ENCODE results near the gene TIPARP. TPM values are rescaled to one million over a fixed set of nuclear protein-coding genes. Genes with fewer than 3 reads are reported as not detected.

TIPARP gene
- total RNA-seq, 3 donors from 2014 or later: 28.5 to 103 (median 45.1) TPM

DNA sequence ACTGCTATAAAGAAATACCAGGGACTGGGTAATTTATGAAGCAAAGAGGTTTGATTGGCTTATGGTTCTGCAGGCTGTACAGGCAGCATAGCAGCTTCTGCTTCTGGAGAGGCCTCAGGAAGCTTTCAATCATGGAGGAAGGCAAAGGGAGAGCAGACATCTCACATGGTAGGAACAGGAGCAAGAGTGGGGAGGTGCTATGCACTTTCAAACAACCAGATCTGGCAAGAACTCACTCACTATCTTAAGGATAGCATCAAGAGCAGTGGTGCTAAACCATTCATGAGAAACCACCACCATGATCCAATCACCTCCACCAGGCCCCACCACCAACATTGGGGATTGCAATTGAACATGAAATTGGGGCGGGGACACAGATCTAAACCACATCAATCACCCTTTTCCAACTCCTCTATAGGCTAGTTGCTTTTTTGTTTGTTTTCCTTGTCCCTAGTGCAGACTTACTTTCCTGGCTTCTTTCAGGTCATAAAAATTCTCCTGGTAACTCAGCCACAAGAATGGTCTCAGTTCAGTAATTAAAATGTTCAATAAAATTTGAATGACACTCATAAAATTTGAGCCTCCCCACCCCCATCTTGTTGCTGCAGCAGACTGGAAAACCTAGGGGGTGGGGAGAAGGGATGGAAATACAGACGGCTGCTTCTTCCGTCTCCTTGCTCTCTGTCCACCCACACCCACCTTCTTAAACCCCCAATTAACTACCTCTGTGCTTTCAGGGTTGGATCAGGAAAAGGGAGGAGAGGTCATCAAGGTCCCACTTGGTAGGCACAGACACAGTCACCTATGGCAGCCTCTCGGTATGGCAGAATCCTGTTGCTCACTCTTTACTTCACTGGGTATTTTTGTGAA is 16.3 kb upstream of the TIPARP start:
- H3K27ac ChIP-seq: no peak overlapping the region
- TF ChIP-seq POLR2A (IDR thresholded peaks at IDR 0.05): no peak
- TF ChIP-seq, protein P1, sequence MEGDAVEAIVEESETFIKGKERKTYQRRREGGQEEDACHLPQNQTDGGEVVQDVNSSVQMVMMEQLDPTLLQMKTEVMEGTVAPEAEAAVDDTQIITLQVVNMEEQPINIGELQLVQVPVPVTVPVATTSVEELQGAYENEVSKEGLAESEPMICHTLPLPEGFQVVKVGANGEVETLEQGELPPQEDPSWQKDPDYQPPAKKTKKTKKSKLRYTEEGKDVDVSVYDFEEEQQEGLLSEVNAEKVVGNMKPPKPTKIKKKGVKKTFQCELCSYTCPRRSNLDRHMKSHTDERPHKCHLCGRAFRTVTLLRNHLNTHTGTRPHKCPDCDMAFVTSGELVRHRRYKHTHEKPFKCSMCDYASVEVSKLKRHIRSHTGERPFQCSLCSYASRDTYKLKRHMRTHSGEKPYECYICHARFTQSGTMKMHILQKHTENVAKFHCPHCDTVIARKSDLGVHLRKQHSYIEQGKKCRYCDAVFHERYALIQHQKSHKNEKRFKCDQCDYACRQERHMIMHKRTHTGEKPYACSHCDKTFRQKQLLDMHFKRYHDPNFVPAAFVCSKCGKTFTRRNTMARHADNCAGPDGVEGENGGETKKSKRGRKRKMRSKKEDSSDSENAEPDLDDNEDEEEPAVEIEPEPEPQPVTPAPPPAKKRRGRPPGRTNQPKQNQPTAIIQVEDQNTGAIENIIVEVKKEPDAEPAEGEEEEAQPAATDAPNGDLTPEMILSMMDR (IDR thresholded peaks at IDR 0.05): no peak
- TF ChIP-seq POLR2AphosphoS5 (IDR thresholded peaks at IDR 0.05): no peak
- intact Hi-C loops (cut with DNase I; ENCODE audit: low total_unique reads): no loop called here
- DNase-seq (ENCODE audit: low spot score in 2 of 2): no peak
- H3K4me3 ChIP-seq: no peak overlapping the region
- H3K36me3 ChIP-seq: no peaks in the 10 kb centered on the region
- H3K4me1 ChIP-seq: no peaks in the 10 kb centered on the region
- no peaks in the 10 kb centered on the region for H3K9me3 ChIP-seq
- no peaks in the 10 kb centered on the region for H3K27me3 ChIP-seq

DNA sequence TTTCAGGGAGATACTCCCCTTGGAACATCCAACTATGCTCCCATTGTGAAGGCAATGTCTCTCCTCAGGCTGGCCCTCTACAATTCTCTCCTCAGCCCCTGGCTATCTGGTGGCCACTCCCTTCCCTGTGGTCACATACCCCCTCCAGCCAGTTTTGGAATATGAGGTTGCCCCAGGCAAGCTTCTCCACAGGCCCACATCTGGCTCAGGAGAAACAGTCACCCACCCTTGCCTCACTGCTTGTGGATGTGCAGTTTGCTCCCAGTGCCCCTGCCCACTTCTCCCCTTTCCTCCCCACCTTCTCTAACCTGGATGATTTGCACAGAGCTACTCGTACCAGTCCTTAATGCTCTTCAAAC is 15.7 kb upstream of the TIPARP start:
- TF ChIP-seq POLR2AphosphoS5 (IDR thresholded peaks at IDR 0.05) (no peak), POLR2A (IDR thresholded peaks at IDR 0.05) (no peak)
- TF ChIP-seq, protein P1 (IDR thresholded peaks at IDR 0.05): no peak
- intact Hi-C loops (cut with DNase I; ENCODE audit: low total_unique reads): no loop called here
- DNase-seq (ENCODE audit: low spot score in 2 of 2): no peak
- Histone ChIP-seq H3K27me3 (no peaks in the 10 kb centered on the region), H3K36me3 (no peaks in the 10 kb centered on the region), H3K27ac (no peak overlapping the region), H3K4me1 (no peaks in the 10 kb centered on the region), H3K4me3 (no peak overlapping the region), H3K9me3 (no peaks in the 10 kb centered on the region)

DNA sequence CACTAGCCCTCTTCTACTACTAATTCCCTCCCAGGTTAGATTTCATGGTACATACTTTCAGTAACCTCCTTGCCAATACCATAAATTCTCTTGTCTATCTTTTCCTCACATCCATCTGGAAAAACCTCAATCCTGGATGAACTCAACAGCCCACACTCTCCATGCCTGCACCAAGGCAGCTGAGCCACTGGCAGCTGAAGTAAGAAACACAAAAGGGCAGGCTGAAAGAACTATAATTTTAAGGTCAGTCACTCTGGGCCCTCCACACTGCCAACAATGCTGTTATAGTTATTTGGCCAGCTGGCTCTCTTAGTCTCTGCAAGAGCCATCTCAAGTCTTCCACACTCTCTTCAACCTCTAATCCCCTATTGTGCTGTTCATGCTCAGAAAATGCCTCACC is 15.1 kb upstream of the TIPARP start:
- intact Hi-C loops (cut with DNase I; ENCODE audit: low total_unique reads): no loop called here
- no peak for DNase-seq (ENCODE audit: low spot score in 2 of 2)
- H3K4me1 ChIP-seq: no peaks in the 10 kb centered on the region
- H3K9me3 ChIP-seq: no peaks in the 10 kb centered on the region
- TF ChIP-seq, protein P1 (IDR thresholded peaks at IDR 0.05): no peak
- TF ChIP-seq POLR2A (IDR thresholded peaks at IDR 0.05) (no peak), POLR2AphosphoS5 (IDR thresholded peaks at IDR 0.05) (no peak)
- H3K27me3 ChIP-seq: no peaks in the 10 kb centered on the region
- H3K27ac ChIP-seq: no peak overlapping the region
- no peak overlapping the region for H3K4me3 ChIP-seq
- no peaks in the 10 kb centered on the region for H3K36me3 ChIP-seq

DNA sequence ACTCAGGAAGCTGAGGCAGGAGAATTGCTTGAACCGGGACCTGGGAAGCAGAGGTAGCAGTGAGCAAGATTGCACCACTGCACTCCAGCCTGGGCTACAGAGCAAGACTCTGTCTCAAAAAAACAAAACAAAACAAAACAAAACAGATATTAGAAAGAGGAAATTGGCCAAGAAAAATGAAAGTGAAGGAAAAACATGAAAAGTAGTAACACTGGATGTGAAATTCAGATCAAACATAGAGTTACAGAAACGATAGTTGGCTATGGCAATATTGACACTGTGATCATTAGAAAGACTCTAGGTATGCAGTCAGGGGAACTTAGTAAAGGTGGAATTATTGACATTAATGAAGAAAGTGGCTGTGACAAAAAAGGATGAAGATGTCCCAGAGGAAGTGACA is 13.2 kb upstream of the TIPARP start:
- no peak for TF ChIP-seq POLR2A (IDR thresholded peaks at IDR 0.05)
- no peak for TF ChIP-seq POLR2AphosphoS5 (IDR thresholded peaks at IDR 0.05)
- TF ChIP-seq, protein P1 (IDR thresholded peaks at IDR 0.05): no peak
- H3K27ac ChIP-seq: no peak overlapping the region
- H3K4me3 ChIP-seq: no peak overlapping the region
- no peak for DNase-seq (ENCODE audit: low spot score in 2 of 2)
- no peaks in the 10 kb centered on the region for H3K27me3 ChIP-seq
- intact Hi-C loops (cut with DNase I; ENCODE audit: low total_unique reads): no loop called here
- H3K4me1 ChIP-seq: no peaks in the 10 kb centered on the region
- no peaks in the 10 kb centered on the region for H3K36me3 ChIP-seq
- H3K9me3 ChIP-seq: no peaks in the 10 kb centered on the region

DNA sequence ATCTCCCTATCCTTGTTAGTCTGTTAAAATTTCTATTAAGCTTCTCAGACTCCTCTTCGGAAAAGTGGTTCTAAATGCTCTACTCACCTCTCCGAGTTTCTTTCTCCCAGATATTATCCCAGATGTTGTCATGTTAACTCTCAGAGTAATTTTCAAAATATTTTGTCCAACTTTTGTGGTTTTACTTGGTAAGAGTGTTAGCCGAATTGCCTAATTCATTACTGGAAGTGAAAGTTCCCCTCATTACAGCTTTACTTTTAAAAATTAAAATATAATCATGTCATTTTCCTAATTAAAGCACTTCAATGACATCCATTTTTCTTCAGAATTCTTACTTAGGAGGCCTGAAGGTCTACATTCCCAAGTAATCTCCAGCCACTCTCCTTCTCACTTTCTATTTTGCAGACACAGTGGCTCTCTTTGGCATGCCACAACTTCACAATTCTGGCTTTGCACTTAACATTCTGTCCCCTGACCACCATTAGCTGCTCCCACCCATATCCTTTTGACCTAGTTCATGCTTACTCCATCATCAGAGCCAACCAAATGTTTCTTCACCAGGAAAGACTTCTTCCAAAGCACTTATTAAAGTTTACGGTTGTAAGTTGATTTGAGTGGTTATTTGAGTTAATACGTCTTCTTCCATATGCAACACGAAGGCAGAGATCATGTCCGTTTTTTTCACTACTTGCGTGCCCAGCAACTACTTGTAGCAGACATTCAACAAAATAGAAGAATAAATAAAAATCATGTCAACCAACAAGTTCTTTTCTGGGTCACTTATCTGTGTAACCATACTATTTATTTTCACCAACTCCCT is 10.2 kb upstream of the TIPARP start:
- H3K27ac ChIP-seq: no peak overlapping the region
- TF ChIP-seq, protein P1 (IDR thresholded peaks at IDR 0.05): no peak
- TF ChIP-seq POLR2AphosphoS5 (IDR thresholded peaks at IDR 0.05) (no peak), POLR2A (IDR thresholded peaks at IDR 0.05) (no peak)
- no peaks in the 10 kb centered on the region for H3K27me3 ChIP-seq

More for the DNA sequence above, 10.2 kb upstream of the TIPARP start:
- Histone ChIP-seq H3K4me1 (no peaks in the 10 kb centered on the region), H3K9me3 (no peaks in the 10 kb centered on the region), H3K4me3 (no peak overlapping the region), H3K36me3 (no peaks in the 10 kb centered on the region)
- no peak for DNase-seq (ENCODE audit: low spot score in 2 of 2)
- intact Hi-C loops (cut with DNase I; ENCODE audit: low total_unique reads): no loop called here
